AG04449 (cell line): ENCODE data around the gene GALNT2.

Source experiments
- CTCF ChIA-PET: fragments of 350-600 bp; formaldehyde crosslinking; extraction: SDS; loops from one replicate; lab custom pipeline; 2021; ENCODE audit warnings: antibody characterized with exemption; lab: Yijun Ruan, JAX
- POLR2A ChIA-PET: fragments of 400-600, 350-600 bp; formaldehyde crosslinking; extraction: SDS; loops from one replicate; lab custom pipeline; 2020; ENCODE audit warnings: antibody characterized with exemption, inconsistent platforms; lab: Yijun Ruan, JAX
- DNase-seq: peaks from one replicate; pipeline ENCODE4 v3.0.0-alpha.2; 2010; ENCODE audit warnings: low read depth, low spot score
- H3K4me3 ChIP-seq: 2 replicates; pipeline ENCODE4 v1.5.1; 2011; ENCODE audit warnings: low read depth, mild to moderate bottlenecking, control low read depth, low read length
- CTCF ChIP-seq: IDR thresholded peaks from one replicate; pipeline ENCODE4 v1.5.1; 2011; ENCODE audit warnings: mild to moderate bottlenecking, moderate library complexity, low read length, control low read depth, inconsistent platforms; ENCODE audit not compliant: insufficient read depth; ENCODE audit errors: missing control alignments

GALNT2 gene

GRCh38 chr1:230312676-230313075 is 245.6 kb downstream of the GALNT2 start:
- DNase-seq, result no peak
- CTCF ChIA-PET, result interaction anchor here (0.9 to 1.8 kb wide), 2 partner anchors 598 to 653 kb away, joined by 3 to 7 read pairs; no protein-coding TSS in a partner anchor
- POLR2A ChIA-PET, result no interaction called here
- no peak for TF ChIP-seq CTCF
- no peak overlapping the region for H3K4me3 ChIP-seq

GRCh38 chr1:230313453-230314141 is 246.6 kb downstream of the GALNT2 start:
- TF ChIP-seq CTCF, result no peak
- ChIA-PET POLR2A (no interaction called here), CTCF (interaction anchor here (1.0 to 2.0 kb wide), 3 partner anchors 12 to 599 kb away, joined by 3 to 7 read pairs (median 6); no protein-coding TSS in a partner anchor)
- no peak for DNase-seq
- no peak overlapping the region for H3K4me3 ChIP-seq

- H3K4me3 ChIP-seq, result no peak overlapping the region
- no peak for TF ChIP-seq CTCF
- no peak for DNase-seq
- ChIA-PET POLR2A (no interaction called here), CTCF (interaction anchor here (0.7 to 2.0 kb wide), 5 partner anchors 9 to 653 kb away, joined by 3 to 7 read pairs (median 6); no protein-coding TSS in a partner anchor)
Measured at GRCh38 chr1:230314142-230314470, 247.1 kb downstream of the GALNT2 start.

GRCh38 chr1:230315099-230315498 is 248.1 kb downstream of the GALNT2 start:
- no peak for TF ChIP-seq CTCF
- ChIA-PET POLR2A (no interaction called here), CTCF (interaction anchor here (0.7 to 2.0 kb wide), 3 partner anchors 10 to 654 kb away, joined by 3 to 6 read pairs (median 6); no protein-coding TSS in a partner anchor)
- DNase-seq, result no peak
- no peak overlapping the region for H3K4me3 ChIP-seq

GRCh38 chr1:230316864-230317745 is 250.1 kb downstream of the GALNT2 start:
- CTCF ChIA-PET, result no interaction called here
- DNase-seq, result no peak
- H3K4me3 ChIP-seq, result no peak overlapping the region
- POLR2A ChIA-PET, result no interaction called here
- no peak for TF ChIP-seq CTCF
